SK-N-SH treated with all-trans-retinoic acid at 6 μM for 48 hours (cell line): ENCODE measurements around the gene PADI2.

Source experiments
- ARNTL ChIP-seq: fragments of 450-650 bp; formaldehyde crosslinking; IDR thresholded peaks from 2 replicates; pipeline ENCODE4 v1.5.0; 2020; ENCODE audit warnings: low read depth, mild to moderate bottlenecking, moderate library complexity, borderline replicate concordance
- CREB5 ChIP-seq: fragments of 250-450 bp; sonication (Bioruptor Pico); IDR thresholded peaks from 2 replicates; pipeline ENCODE4 v1.5.1; 2020; ENCODE audit warnings: low read depth, mild to moderate bottlenecking, moderate library complexity
- ESRRG ChIP-seq: fragments of 250-450 bp; sonication (Bioruptor Pico); IDR thresholded peaks from 2 replicates; pipeline ENCODE4 v1.6.1; 2021; ENCODE audit warnings: mild to moderate bottlenecking
- GLIS3 ChIP-seq: fragments of 250-450 bp; sonication (Bioruptor Pico); IDR thresholded peaks from 2 replicates; pipeline ENCODE4 v1.5.0; 2020; ENCODE audit warnings: mild to moderate bottlenecking, moderate library complexity
- OSR1 ChIP-seq: fragments of 250-450 bp; sonication (Bioruptor Pico); IDR thresholded peaks from 2 replicates; pipeline ENCODE4 v1.8.0; 2022; ENCODE audit warnings: moderate library complexity, mild to moderate bottlenecking, inconsistent platforms
- PATZ1 ChIP-seq: fragments of 250-450 bp; sonication (Bioruptor Pico); IDR thresholded peaks from 2 replicates; pipeline ENCODE4 v1.8.0; 2020; ENCODE audit warnings: mild to moderate bottlenecking, moderate library complexity, borderline replicate concordance
- PPARA ChIP-seq: fragments of 250-450 bp; sonication (Bioruptor Pico); IDR thresholded peaks from 2 replicates; pipeline ENCODE4 v1.5.0; 2020; ENCODE audit warnings: mild to moderate bottlenecking, borderline replicate concordance
- TOX ChIP-seq: fragments of 250-450 bp; sonication (Bioruptor Pico); IDR thresholded peaks from 2 replicates; pipeline ENCODE4 v1.8.0; 2021; ENCODE audit warnings: mild to moderate bottlenecking, moderate library complexity, borderline replicate concordance
- ZFP3 ChIP-seq: fragments of 250-450 bp; sonication (Bioruptor Pico); IDR thresholded peaks from 2 replicates; pipeline ENCODE4 v1.5.0; 2020; ENCODE audit warnings: mild to moderate bottlenecking, moderate library complexity
- ZNF8 ChIP-seq: fragments of 450-650 bp; formaldehyde crosslinking; IDR thresholded peaks from 2 replicates; pipeline ENCODE4 v1.5.0; 2020; ENCODE audit warnings: mild to moderate bottlenecking, moderate library complexity

GRCh38 chr1:17023573-17023972 is 95.7 kb downstream of the PADI2 start:
- TF ChIP-seq CREB5 (no peak), PATZ1 (CRISPR knock-in tag) (no peak), ZNF8 (no peak), ESRRG (CRISPR knock-in tag) (no peak), TOX (CRISPR knock-in tag) (no peak), GLIS3 (CRISPR knock-in tag) (no peak), PPARA (CRISPR knock-in tag) (no peak), ARNTL (no peak), ZFP3 (CRISPR knock-in tag) (no peak), OSR1 (no peak)
